WI38 (cell line): ENCODE measurements around the gene NAPG.
"Not testable (repeated sequence)": the region's sequence is repeated elsewhere in the genome, so short reads cannot be mapped to it uniquely, and the experiment has no call there.

ENCODE experiments used
- H3K4me3 ChIP-seq: 2 replicates; pipeline ENCODE4 v1.5.1; 2011; ENCODE audit warnings: low read depth, mild to moderate bottlenecking, control low read depth, low read length
- TF ChIP-seq, protein P1 (sequence below): IDR thresholded peaks from 2 replicates; pipeline ENCODE4 v1.5.1; 2012; ENCODE audit warnings: low read depth, mild to moderate bottlenecking, control low read depth, low read length

Gene NAPG

DNA sequence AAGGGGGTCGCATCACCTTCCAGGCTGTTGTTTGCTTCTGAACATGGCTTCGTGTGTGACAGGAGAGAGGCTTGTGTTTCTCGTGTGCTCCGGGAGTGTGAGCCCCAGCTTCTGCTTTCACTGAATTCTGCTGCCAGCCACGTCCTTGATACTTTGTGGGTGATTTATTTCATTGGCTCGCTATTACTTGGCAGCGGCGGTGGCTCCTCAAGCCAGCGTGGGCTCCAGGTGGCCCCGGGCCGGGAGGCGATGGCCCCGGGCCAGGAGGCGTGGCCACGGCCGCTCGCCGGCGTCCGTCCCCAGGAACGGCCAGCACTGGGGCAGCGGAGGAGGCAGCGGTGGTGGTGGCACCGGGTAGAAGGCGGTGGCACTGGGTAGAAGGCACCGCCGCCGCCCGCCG is 63.1 kb downstream of the NAPG start:
- TF ChIP-seq, protein P1, sequence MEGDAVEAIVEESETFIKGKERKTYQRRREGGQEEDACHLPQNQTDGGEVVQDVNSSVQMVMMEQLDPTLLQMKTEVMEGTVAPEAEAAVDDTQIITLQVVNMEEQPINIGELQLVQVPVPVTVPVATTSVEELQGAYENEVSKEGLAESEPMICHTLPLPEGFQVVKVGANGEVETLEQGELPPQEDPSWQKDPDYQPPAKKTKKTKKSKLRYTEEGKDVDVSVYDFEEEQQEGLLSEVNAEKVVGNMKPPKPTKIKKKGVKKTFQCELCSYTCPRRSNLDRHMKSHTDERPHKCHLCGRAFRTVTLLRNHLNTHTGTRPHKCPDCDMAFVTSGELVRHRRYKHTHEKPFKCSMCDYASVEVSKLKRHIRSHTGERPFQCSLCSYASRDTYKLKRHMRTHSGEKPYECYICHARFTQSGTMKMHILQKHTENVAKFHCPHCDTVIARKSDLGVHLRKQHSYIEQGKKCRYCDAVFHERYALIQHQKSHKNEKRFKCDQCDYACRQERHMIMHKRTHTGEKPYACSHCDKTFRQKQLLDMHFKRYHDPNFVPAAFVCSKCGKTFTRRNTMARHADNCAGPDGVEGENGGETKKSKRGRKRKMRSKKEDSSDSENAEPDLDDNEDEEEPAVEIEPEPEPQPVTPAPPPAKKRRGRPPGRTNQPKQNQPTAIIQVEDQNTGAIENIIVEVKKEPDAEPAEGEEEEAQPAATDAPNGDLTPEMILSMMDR, result no peak
- no peak overlapping the region for H3K4me3 ChIP-seq

DNA sequence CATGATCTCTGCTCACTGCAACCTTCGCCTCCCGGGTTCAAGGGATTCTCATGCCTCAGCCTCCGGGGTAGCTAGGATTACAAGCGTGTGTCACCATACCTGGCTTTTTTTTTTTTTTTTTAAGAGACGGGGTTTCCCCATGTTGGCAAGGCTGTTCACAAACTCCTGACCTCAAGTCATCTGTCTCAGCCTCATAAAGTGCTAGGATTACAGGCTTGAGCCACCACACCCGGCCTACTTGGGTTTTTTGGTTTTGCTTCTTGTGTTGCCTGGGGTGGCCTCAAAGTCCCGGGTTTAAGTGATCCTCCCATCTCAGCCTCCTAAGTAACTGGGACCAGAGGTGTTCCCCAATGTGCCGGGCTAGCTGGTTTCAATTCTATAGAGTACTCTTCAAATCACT is 64.6 kb downstream of the NAPG start:
- TF ChIP-seq, protein P1, result no peak
- no peak overlapping the region for H3K4me3 ChIP-seq

DNA sequence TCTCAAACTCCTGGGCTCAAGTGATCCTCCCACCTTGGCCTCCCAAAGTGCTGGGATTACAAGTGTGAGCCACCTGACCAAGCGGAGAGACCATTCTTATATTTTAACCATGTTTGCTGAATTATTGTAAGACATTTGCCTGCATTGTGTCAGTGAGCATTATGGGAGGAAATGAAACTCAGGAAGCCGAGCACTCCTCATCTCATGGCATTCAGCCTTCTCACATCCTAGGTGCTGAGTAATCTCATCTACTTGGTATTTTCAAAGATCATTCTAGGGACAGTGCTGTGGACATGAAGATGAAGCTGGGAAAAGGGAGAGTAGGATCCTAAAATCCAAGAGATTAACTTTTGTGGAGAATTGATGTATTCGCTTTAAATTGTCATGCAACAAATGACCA is 66.1 kb downstream of the NAPG start:
- no peak overlapping the region for H3K4me3 ChIP-seq
- TF ChIP-seq, protein P1, result no peak

DNA sequence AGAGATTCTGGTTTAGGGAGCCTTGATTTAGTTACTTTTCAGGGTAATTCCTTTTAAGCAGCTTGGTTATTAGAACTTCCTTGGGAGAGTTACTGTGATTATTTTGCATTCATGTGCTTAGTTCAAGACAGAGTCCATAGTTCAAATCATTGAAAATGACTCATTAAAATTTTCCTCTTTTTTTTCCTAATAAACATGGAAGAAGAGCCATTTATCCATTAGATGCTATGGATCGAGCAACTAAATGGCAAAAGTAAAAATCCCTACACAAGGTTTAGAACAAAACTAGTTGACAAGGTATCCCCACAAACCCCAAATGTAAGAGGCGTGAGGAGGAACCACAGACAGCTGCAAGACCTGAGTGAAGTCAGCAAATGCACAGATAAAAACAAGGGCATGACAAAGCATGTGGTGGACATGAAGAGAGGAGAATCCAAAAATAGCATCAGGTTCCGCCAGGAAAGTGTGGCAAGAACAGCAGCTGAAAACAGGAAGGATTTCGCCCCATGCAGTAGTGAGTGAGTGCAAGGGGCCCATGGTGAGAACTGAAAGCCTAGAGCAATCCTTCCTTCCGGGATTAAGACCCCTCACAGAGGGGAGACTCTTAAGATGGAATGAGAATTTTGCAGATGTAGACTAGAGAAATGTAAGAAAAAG is 67.7 kb downstream of the NAPG start:
- H3K4me3 ChIP-seq, result not testable (repeated sequence)

DNA sequence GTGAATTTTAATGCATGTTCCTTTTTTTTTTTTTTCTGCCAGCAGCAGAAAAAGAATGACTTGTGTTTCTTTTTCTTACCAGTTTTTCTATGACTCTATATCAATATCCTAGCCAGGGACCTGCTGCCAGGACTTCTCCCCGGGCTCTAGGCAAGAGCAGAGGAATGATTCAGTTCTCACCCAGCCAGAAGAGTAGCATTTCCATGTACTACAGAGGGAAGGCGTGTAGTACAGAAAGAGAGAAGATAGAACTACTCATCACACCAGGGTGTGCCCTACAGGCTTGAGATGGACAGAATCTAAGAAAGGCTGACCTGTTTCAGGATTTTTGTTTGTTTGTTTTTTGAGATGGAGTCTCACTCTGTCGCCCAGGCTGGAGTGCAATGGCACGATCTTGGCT is 70.1 kb downstream of the NAPG start:
- H3K4me3 ChIP-seq, result not testable (repeated sequence)

DNA sequence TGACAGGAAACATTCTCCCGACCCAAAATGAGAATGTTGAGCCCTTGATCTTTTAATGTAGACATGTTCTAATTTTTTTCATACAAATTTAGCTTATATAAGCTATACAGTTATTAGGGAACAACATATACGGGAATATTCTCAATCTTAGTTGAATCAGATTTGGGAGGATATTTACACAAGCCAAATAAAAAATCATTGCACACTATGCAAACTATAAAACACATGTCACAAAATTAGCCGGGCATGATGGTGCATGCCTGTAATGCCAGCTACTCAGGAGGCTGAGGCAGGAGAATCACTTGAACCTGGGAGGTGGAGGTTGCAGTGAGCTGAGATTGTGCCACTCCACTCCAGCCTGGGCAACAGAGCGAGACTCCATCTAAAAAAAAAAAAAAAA is 71.9 kb downstream of the NAPG start:
- not testable (repeated sequence) for H3K4me3 ChIP-seq

DNA sequence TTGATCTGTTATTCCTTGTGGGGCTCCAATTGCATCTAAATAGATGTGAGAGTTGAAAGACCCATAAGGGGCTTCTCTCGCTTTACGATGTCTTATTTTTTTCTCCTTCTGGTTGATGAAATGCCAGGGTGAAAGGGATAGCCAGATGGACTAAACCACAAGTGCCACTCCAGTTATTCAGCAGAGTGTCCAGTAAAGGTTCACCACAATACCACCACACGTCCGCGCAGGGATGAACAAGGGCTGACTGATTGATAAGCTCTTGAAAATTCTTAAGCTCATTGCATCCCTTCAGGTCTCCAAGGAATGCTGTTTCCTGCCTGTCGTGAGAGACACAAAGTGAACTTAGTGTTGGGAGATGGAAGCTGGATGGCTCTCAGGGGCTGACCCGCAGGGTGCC is 74.9 kb downstream of the NAPG start:
- not testable (repeated sequence) for H3K4me3 ChIP-seq
